ENCODE measurements around the gene SLC26A9. TPM values are rescaled to one million over a fixed set of nuclear protein-coding genes. Genes with fewer than 3 reads are reported as not detected.

The SLC26A9 gene
- total and polyA plus RNA-seq, 2 donors (not counting 3 experiments of a cell fraction or from before 2014, with no cell fraction given), result 0.10 to 0.20 TPM

DNA sequence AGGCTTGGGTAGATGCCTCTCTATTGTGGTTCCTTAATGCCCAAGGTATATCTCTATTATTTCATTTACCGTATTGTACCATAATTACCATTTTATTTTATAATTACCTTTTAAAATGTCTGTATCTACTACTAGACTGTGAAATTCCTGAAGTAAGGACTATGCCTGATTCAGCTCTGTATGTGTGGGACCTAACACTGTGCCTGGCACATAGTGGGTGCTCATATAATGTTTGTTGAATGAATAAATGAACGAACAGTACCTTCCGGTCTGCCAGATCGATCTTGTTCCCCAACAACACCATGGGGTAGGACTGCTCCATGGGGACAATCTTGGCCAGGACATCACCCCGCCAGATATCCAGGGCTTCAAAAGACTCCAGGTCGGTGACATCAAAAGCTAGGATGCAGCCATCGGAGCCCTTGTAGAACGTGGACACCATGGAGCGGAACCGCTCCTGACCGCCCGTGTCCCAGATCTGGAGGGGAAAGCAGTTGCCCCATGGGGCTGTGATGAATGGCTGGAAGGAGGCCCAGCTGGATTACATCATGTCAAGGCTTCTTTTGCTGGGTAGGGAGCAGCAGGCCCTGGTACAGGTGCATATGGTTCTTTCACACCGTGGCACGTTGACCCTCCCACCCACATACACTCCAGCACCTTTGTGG, 49.1 kb upstream of the SLC26A9 start:
- Histone ChIP-seq H3K4me3 (replicated peaks in 1 of 3; ENCODE audit: insufficient read depth in 1 of 3, low read depth in 1 of 3, low read length in 3 of 3) (no peak overlapping the region), H3K9me1 (replicated peaks; ENCODE audit: control insufficient read depth, extremely low read depth, insufficient read depth, low read length) (no peaks in the 10 kb centered on the region), H3K27ac (ENCODE audit: insufficient read depth, low read depth, low read length) (no peak overlapping the region), H3K79me2 (ENCODE audit: control insufficient read depth, insufficient read depth, low read length) (no peaks in the 10 kb centered on the region), H3K4me1 (ENCODE audit: control insufficient read depth, extremely low read depth, insufficient read depth, low read length) (peaks cover 15% of the 10 kb centered on the region), H3K9ac (replicated peaks; ENCODE audit: extremely low read depth, insufficient read depth, low read length) (no peak overlapping the region), H3K27me3 (ENCODE audit: control insufficient read depth in 2 of 2, insufficient read depth in 2 of 2, low read length in 2 of 2) (no peaks in the 10 kb centered on the region), H4K20me1 (replicated peaks; ENCODE audit: control insufficient read depth, extremely low read depth, insufficient read depth, low read length) (no peaks in the 10 kb centered on the region), H3K4me2 (ENCODE audit: insufficient read depth, low read length) (no peak overlapping the region), H2AFZ (ENCODE audit: low read depth, low read length) (no peak overlapping the region), H3K36me3 (ENCODE audit: control insufficient read depth in 2 of 2, extremely low read depth in 1 of 2, insufficient read depth in 2 of 2, low read length in 2 of 2) (no peaks in the 10 kb centered on the region), H3K9me3 (replicated peaks; ENCODE audit: control insufficient read depth, insufficient read depth, low read length) (no peaks in the 10 kb centered on the region)
- POLR2A ChIA-PET, result no interaction called here
- dilution Hi-C loops (cut with MboI; ENCODE audit: extremely low pct_ligation_motif_present, low sequenced_read_pairs) (loop anchor here (25.0 kb wide), 1 partner anchor 120 kb away; the partner anchor contains the start of gene AVPR1B), intact Hi-C loops (cut with micrococcal nuclease) (no loop called here)
- no TSS peak for BruUV-seq (replicated peaks)
- CTCF ChIA-PET, result interaction anchor here (1.1 to 3.1 kb wide), 7 partner anchors 9 to 931 kb away, joined by 3 to 17 read pairs (median 4); no protein-coding TSS in a partner anchor
- TF ChIP-seq, protein P1, sequence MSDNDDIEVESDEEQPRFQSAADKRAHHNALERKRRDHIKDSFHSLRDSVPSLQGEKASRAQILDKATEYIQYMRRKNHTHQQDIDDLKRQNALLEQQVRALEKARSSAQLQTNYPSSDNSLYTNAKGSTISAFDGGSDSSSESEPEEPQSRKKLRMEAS (IDR thresholded peaks at IDR 0.05; ENCODE audit: insufficient read depth, insufficient read length), result no peak
- TF ChIP-seq GATA2 (IDR thresholded peaks at IDR 0.05; ENCODE audit: insufficient read depth, insufficient read length, low read depth, low read length) (no peak), EZH2 (IDR thresholded peaks at IDR 0.05; ENCODE audit: borderline replicate concordance, low read depth, low read length, severe bottlenecking) (no peak), POLR2AphosphoS5 (IDR thresholded peaks at IDR 0.05; ENCODE audit: insufficient read depth, low read depth, low read length) (no peak), JUN (IDR thresholded peaks at IDR 0.05; ENCODE audit: borderline replicate concordance, insufficient read depth, insufficient read length, low read depth) (no peak), FOS (IDR thresholded peaks at IDR 0.05; ENCODE audit: borderline replicate concordance, insufficient read depth, low read length) (no peak)
- TF ChIP-seq, protein P2, sequence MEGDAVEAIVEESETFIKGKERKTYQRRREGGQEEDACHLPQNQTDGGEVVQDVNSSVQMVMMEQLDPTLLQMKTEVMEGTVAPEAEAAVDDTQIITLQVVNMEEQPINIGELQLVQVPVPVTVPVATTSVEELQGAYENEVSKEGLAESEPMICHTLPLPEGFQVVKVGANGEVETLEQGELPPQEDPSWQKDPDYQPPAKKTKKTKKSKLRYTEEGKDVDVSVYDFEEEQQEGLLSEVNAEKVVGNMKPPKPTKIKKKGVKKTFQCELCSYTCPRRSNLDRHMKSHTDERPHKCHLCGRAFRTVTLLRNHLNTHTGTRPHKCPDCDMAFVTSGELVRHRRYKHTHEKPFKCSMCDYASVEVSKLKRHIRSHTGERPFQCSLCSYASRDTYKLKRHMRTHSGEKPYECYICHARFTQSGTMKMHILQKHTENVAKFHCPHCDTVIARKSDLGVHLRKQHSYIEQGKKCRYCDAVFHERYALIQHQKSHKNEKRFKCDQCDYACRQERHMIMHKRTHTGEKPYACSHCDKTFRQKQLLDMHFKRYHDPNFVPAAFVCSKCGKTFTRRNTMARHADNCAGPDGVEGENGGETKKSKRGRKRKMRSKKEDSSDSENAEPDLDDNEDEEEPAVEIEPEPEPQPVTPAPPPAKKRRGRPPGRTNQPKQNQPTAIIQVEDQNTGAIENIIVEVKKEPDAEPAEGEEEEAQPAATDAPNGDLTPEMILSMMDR (IDR thresholded peaks at IDR 0.05; ENCODE audit: extremely low read depth in 1 of 2, insufficient read depth in 1 of 2, low read depth in 1 of 2, low read length in 2 of 2), result no peak
- DNase-seq (ENCODE audit: low read depth, low spot score) (no peak), FAIRE-seq (no peak)
